Trophoblast cell (in vitro differentiated cells and primary cell): ENCODE measurements around the gene ZBTB20.

Experiments
- DNase-seq, 2 donors: peaks; one replicate each; pipeline ENCODE4 v3.0.0-alpha.2; 2016
- H2AFZ ChIP-seq: 2 replicates; pipeline ENCODE4 v1.6.1; 2013; ENCODE audit warnings: low read length, moderate library complexity, mild to moderate bottlenecking; ENCODE audit not compliant: insufficient read depth, poor library complexity
- H2AK5ac ChIP-seq: 2 replicates; pipeline ENCODE4 v1.6.1; 2013; ENCODE audit warnings: mild to moderate bottlenecking, low read length
- H2BK120ac ChIP-seq: 2 replicates; pipeline ENCODE4 v1.6.1; 2013; ENCODE audit warnings: low read length, mild to moderate bottlenecking, moderate library complexity; ENCODE audit not compliant: insufficient read depth, poor library complexity
- H2BK12ac ChIP-seq: 2 replicates; pipeline ENCODE4 v1.6.1; 2013; ENCODE audit warnings: mild to moderate bottlenecking, low read length, moderate library complexity
- H2BK5ac ChIP-seq: 2 replicates; pipeline ENCODE4 v1.6.1; 2013; ENCODE audit warnings: low read length, low read depth, moderate library complexity, mild to moderate bottlenecking; ENCODE audit not compliant: poor library complexity
- H3K14ac ChIP-seq: 2 replicates; pipeline ENCODE4 v1.6.1; 2013; ENCODE audit warnings: mild to moderate bottlenecking, low read length
- H3K18ac ChIP-seq: 2 replicates; pipeline ENCODE4 v1.6.1; 2013; ENCODE audit warnings: mild to moderate bottlenecking, low read length
- H3K23ac ChIP-seq: 2 replicates; pipeline ENCODE4 v1.6.1; 2013; ENCODE audit warnings: low read length
- H3K27ac ChIP-seq: 2 replicates; pipeline ENCODE4 v1.5.1; 2013; ENCODE audit warnings: low read depth, mild to moderate bottlenecking, inconsistent platforms, low read length, moderate library complexity
- H3K27me3 ChIP-seq: 2 replicates; pipeline ENCODE4 v1.6.1; 2013; ENCODE audit warnings: inconsistent platforms, mild to moderate bottlenecking, low read length, moderate library complexity; ENCODE audit not compliant: insufficient read depth
- H3K36me3 ChIP-seq, 2 experiments: 1 replicate in 1 of 2; 2 replicates in 1 of 2; pipeline ENCODE4 v1.6.1; 2013; ENCODE audit warnings: low read length in 2 of 2, mild to moderate bottlenecking in 2 of 2, moderate library complexity in 1 of 2; ENCODE audit not compliant: insufficient read depth in 2 of 2, control insufficient read depth in 1 of 2
- H3K4ac ChIP-seq: 2 replicates; pipeline ENCODE4 v1.6.1; 2013; ENCODE audit warnings: low read depth, mild to moderate bottlenecking, low read length, moderate library complexity
- H3K4me1 ChIP-seq, 2 experiments: 1 replicate in 1 of 2; 2 replicates in 1 of 2; pipeline ENCODE4 v1.6.1; 2013; ENCODE audit warnings: low read length in 2 of 2, mild to moderate bottlenecking in 2 of 2, moderate library complexity in 1 of 2; ENCODE audit not compliant: insufficient read depth in 2 of 2, control insufficient read depth in 1 of 2
- H3K4me2 ChIP-seq: 2 replicates; pipeline ENCODE4 v1.6.1; 2013; ENCODE audit warnings: inconsistent platforms, mild to moderate bottlenecking, low read length, moderate library complexity
- H3K4me3 ChIP-seq: 2 replicates; pipeline ENCODE4 v1.5.1; 2013; ENCODE audit warnings: mild to moderate bottlenecking, low read depth, low read length, inconsistent platforms
- H3K79me1 ChIP-seq: one replicate; pipeline ENCODE4 v1.6.1; 2013; ENCODE audit warnings: low read length
- H3K79me2 ChIP-seq: 2 replicates; pipeline ENCODE4 v1.6.1; 2013; ENCODE audit warnings: low read length, mild to moderate bottlenecking; ENCODE audit not compliant: control insufficient read depth, insufficient read depth, poor library complexity
- H3K9ac ChIP-seq: 2 replicates; pipeline ENCODE4 v1.6.1; 2013; ENCODE audit warnings: mild to moderate bottlenecking, low read length
- H3K9me3 ChIP-seq: 2 replicates; pipeline ENCODE4 v1.6.1; 2013; ENCODE audit warnings: low read depth, mild to moderate bottlenecking, control low read depth, inconsistent platforms, low read length; ENCODE audit not compliant: insufficient read depth
- H4K12ac ChIP-seq: 2 replicates; pipeline ENCODE4 v1.6.1; 2013; ENCODE audit warnings: low read depth, mild to moderate bottlenecking, low read length, moderate library complexity
- H4K8ac ChIP-seq: 2 replicates; pipeline ENCODE4 v1.6.1; 2013; ENCODE audit warnings: low read depth, mild to moderate bottlenecking, low read length, moderate library complexity
- H4K91ac ChIP-seq: one replicate; pipeline ENCODE4 v1.6.1; 2013; ENCODE audit warnings: low read depth, mild to moderate bottlenecking, low read length, moderate library complexity
- WGBS: extraction: QIAGEN DNeasy Blood & Tissue Kit; methylation state at CpG from one replicate; pipeline ENCODE4 v1.1.7; 2013; ENCODE audit warnings: missing lambda C conversion rate; ENCODE audit not compliant: insufficient read length, insufficient coverage; ENCODE audit errors: extremely low coverage; 5-methylcytosine and 5-hydroxymethylcytosine counted together

The ZBTB20 gene

GRCh38 chr3:114671741-114672510 lies 475.2 kb downstream of the ZBTB20 start:
- no peak overlapping the region for H3K18ac ChIP-seq
- H3K9ac ChIP-seq: no peak overlapping the region
- no peak overlapping the region for H4K12ac ChIP-seq
- no peaks in the 10 kb centered on the region for H3K9me3 ChIP-seq
- H2BK5ac ChIP-seq: no peak overlapping the region
- H3K4me2 ChIP-seq: no peak overlapping the region
- no peak overlapping the region for H3K4me3 ChIP-seq
- no peaks in the 10 kb centered on the region for H3K79me1 ChIP-seq
- no peak overlapping the region for H2BK12ac ChIP-seq
- no peak overlapping the region for H3K27ac ChIP-seq
- no peaks in the 10 kb centered on the region for H3K36me3 ChIP-seq
- H2AFZ ChIP-seq: no peak overlapping the region
- no peak overlapping the region for H2AK5ac ChIP-seq
- H4K91ac ChIP-seq: no peak overlapping the region
- H3K4ac ChIP-seq: no peak overlapping the region
- no peak for DNase-seq
- WGBS: no CpG with 5 or more reads among the region's 4 CpGs
- H3K14ac ChIP-seq: no peak overlapping the region
- no peaks in the 10 kb centered on the region for H3K79me2 ChIP-seq
- no peak overlapping the region for H4K8ac ChIP-seq
- no peaks in the 10 kb centered on the region for H3K4me1 ChIP-seq
- H3K27me3 ChIP-seq: no peaks in the 10 kb centered on the region
- H2BK120ac ChIP-seq: no peak overlapping the region
- H3K23ac ChIP-seq: no peak overlapping the region

DNA sequence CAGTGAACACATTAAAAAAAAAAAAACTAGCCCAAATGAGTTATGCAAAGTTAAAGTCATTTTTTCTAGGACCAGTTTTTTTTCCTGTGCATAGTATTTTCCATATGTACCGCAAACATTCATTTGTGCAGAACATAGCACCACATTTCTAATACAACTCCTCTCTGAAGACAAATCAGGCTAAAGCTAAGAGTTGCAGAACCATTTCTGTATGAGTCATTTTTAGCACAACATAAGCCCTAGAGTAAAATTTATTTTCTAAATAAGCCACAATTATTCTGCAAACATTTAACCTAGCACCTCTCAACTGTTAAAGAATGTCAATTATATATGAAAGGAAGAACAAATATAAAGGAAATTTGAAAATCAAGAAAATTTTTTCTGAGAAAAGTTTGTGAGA lies 477.5 kb downstream of the ZBTB20 start:
- no peak overlapping the region for H3K23ac ChIP-seq
- DNase-seq: no peak

GRCh38 chr3:114668099-114668498 lies 479.0 kb downstream of the ZBTB20 start:
- Histone ChIP-seq H3K4me1 (no peaks in the 10 kb centered on the region), H3K27me3 (no peaks in the 10 kb centered on the region), H3K36me3 (no peaks in the 10 kb centered on the region), H2AK5ac (no peak overlapping the region), H3K9ac (no peak overlapping the region), H3K23ac (no peak overlapping the region), H2BK120ac (no peak overlapping the region), H3K79me1 (no peaks in the 10 kb centered on the region), H4K91ac (no peak overlapping the region), H2BK12ac (no peak overlapping the region), H4K12ac (no peak overlapping the region), H3K4ac (no peak overlapping the region), H4K8ac (no peak overlapping the region), H2AFZ (no peak overlapping the region), H3K79me2 (no peaks in the 10 kb centered on the region), H3K4me2 (no peak overlapping the region), H2BK5ac (no peak overlapping the region), H3K9me3 (no peaks in the 10 kb centered on the region), H3K14ac (no peak overlapping the region), H3K4me3 (no peak overlapping the region), H3K18ac (no peak overlapping the region), H3K27ac (no peak overlapping the region)
- WGBS: no CpG with 5 or more reads among the region's 2 CpGs
- DNase-seq: no peak

More for the DNA sequence above, 477.5 kb downstream of the ZBTB20 start:
- WGBS: no CpG with 5 or more reads among the region's 1 CpG
- Histone ChIP-seq H4K8ac (no peak overlapping the region), H2BK120ac (no peak overlapping the region), H3K9me3 (no peaks in the 10 kb centered on the region), H2AFZ (no peak overlapping the region), H3K27ac (no peak overlapping the region), H3K36me3 (no peaks in the 10 kb centered on the region), H3K4me3 (no peak overlapping the region), H2BK12ac (no peak overlapping the region), H3K4me1 (no peaks in the 10 kb centered on the region), H4K91ac (no peak overlapping the region), H3K27me3 (no peaks in the 10 kb centered on the region), H3K79me2 (no peaks in the 10 kb centered on the region), H3K9ac (no peak overlapping the region), H3K4me2 (no peak overlapping the region), H3K4ac (no peak overlapping the region), H3K79me1 (no peaks in the 10 kb centered on the region), H2BK5ac (no peak overlapping the region), H3K14ac (no peak overlapping the region), H4K12ac (no peak overlapping the region), H2AK5ac (no peak overlapping the region), H3K18ac (no peak overlapping the region)

DNA sequence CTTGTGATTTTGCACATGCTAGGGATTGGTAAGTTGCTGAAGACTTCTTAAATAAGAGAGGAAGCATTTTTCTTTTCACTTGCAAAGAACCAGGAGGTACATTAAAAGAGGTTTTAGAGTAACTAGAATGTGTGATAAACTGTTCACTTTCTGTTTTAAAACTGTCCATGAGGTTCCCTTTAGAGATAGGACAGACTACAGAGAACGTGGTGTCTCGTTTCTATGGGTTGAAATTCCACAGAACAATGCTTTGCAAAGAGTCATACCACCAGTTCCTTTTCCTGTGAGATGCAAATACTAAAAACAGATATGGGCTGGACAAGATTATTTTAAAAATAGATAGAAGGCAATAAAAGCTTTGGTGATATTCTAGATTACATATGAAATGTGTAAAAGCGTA lies 480.5 kb downstream of the ZBTB20 start:
- no peak overlapping the region for H4K8ac ChIP-seq
- H2BK120ac ChIP-seq: no peak overlapping the region
- no peaks in the 10 kb centered on the region for H3K4me1 ChIP-seq
- WGBS: no CpG with 5 or more reads among the region's 3 CpGs
- H2BK5ac ChIP-seq: no peak overlapping the region
- no peak overlapping the region for H4K12ac ChIP-seq
- no peak overlapping the region for H2BK12ac ChIP-seq
- H3K79me1 ChIP-seq: no peaks in the 10 kb centered on the region
- no peak overlapping the region for H3K4me2 ChIP-seq
- H2AK5ac ChIP-seq: no peak overlapping the region
- no peaks in the 10 kb centered on the region for H3K79me2 ChIP-seq
- H3K18ac ChIP-seq: no peak overlapping the region
- no peak overlapping the region for H3K23ac ChIP-seq
- H4K91ac ChIP-seq: no peak overlapping the region
- H3K27me3 ChIP-seq: no peaks in the 10 kb centered on the region
- no peak overlapping the region for H3K14ac ChIP-seq
- H3K36me3 ChIP-seq: no peaks in the 10 kb centered on the region
- no peak overlapping the region for H3K27ac ChIP-seq
- H2AFZ ChIP-seq: no peak overlapping the region
- H3K4ac ChIP-seq: no peak overlapping the region
- no peak for DNase-seq
- no peak overlapping the region for H3K4me3 ChIP-seq
- H3K9me3 ChIP-seq: no peaks in the 10 kb centered on the region
- H3K9ac ChIP-seq: no peak overlapping the region
